Sigmoid colon (tissue), 4 donors: ENCODE measurements around the gene IL22RA2.

ENCODE experiments used
- CTCF ChIP-seq, 4 experiments: fragments of 450-650 bp in 3 of 4; fragments of 200-600 bp in 1 of 4; IDR thresholded peaks; one replicate each; pipeline ENCODE4 v1.5.1; 2016 to 2019; ENCODE audit warnings: antibody characterized with exemption in 4 of 4, mild to moderate bottlenecking in 3 of 4, moderate library complexity in 2 of 4
- POLR2A ChIP-seq, 2 donors: fragments of 450-650 bp; IDR thresholded peaks; one replicate each; pipeline ENCODE4 v1.6.1; 2016; ENCODE audit warnings: antibody characterized with exemption in 2 of 2, mild to moderate bottlenecking in 2 of 2, moderate library complexity in 2 of 2
- POLR2AphosphoS5 ChIP-seq, 4 donors: sonication (generic); formaldehyde crosslinking; IDR thresholded peaks; one replicate each; pipeline ENCODE4 v1.6.1; 2017; ENCODE audit warnings: antibody characterized with exemption in 4 of 4

DNA sequence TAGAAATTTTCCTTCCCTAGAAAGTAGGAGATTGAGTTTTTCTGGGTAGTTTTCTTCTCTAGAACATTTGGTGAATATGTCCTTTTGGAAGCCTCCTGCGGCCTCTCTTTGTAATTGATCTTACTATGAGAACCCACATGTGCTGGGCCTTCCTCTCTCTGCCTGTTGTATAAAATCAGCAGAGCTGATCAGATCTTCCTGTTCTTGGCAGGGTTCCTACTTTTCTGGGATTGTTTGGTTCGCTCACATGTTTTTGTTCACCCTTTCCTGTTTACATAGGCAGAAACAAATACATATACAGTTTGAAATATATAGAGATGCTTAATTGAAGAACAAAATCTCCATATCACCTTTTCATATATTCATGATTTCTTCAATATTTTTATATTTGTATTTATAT lies 57.8 kb downstream of the IL22RA2 start:
- TF ChIP-seq POLR2A (IDR thresholded peaks at IDR 0.05) = no peak
- no peak for TF ChIP-seq POLR2AphosphoS5 (IDR thresholded peaks at IDR 0.05)
- TF ChIP-seq CTCF (IDR thresholded peaks at IDR 0.05) = no peak
